Thymus (tissue), 14 donors: Measurements from ENCODE around the gene DDX59. TPM values are rescaled to one million over a fixed set of nuclear protein-coding genes. Genes with fewer than 3 reads are reported as not detected.

Experiments used
- DNase-seq, 9 donors: peaks; one replicate each; pipeline ENCODE4 v3.0.0-alpha.2; 2013; ENCODE audit warnings: low spot score in 9 of 9, low read depth in 6 of 9, missing footprints in 1 of 9
- H3K27ac ChIP-seq, 2 donors: one replicate each; pipeline ENCODE4 v1.5.1; 2013; ENCODE audit warnings: control low read depth in 1 of 2, low read depth in 1 of 2, low read length in 1 of 2, mild to moderate bottlenecking in 1 of 2, moderate library complexity in 1 of 2
- H3K27me3 ChIP-seq, 2 donors: one replicate each; pipeline ENCODE4 v1.5.1; 2013; ENCODE audit warnings: low read length in 1 of 2; ENCODE audit not compliant: control insufficient read depth in 2 of 2, insufficient read depth in 1 of 2
- H3K36me3 ChIP-seq, 2 donors: one replicate each; pipeline ENCODE4 v1.5.1; 2013; ENCODE audit warnings: low read length in 1 of 2, mild to moderate bottlenecking in 1 of 2, moderate library complexity in 1 of 2; ENCODE audit not compliant: control insufficient read depth in 2 of 2, insufficient read depth in 2 of 2
- H3K4me1 ChIP-seq, 2 donors: one replicate each; pipeline ENCODE4 v1.5.1; 2013; ENCODE audit warnings: low read length in 2 of 2; ENCODE audit not compliant: control insufficient read depth in 2 of 2, insufficient read depth in 2 of 2
- H3K4me3 ChIP-seq, 2 donors: one replicate each; pipeline ENCODE4 v1.5.1; 2013; ENCODE audit warnings: low read length in 2 of 2, control low read depth in 1 of 2, mild to moderate bottlenecking in 1 of 2
- H3K9me3 ChIP-seq, 2 donors: one replicate each; pipeline ENCODE4 v1.5.1; 2013; ENCODE audit warnings: low read length in 1 of 2, mild to moderate bottlenecking in 1 of 2; ENCODE audit not compliant: control insufficient read depth in 2 of 2, insufficient read depth in 1 of 2
- WGBS: extraction: QIAGEN DNeasy Blood & Tissue Kit; methylation state at CpG from one replicate; pipeline ENCODE4 v1.1.7; 2013; 5-methylcytosine and 5-hydroxymethylcytosine counted together
- long read RNA-seq, 10 donors: transcript quantifications; one replicate each; lab custom pipeline, GENCODE V29; 2026
- polyA plus RNA-seq: library from polyadenylated mRNA; stranded (reverse); fragments of 200-250 nt; gene quantifications from one replicate; pipeline ENCODE4 v1.2.3, GENCODE V29; 2013
- total RNA-seq: library from RNA; stranded (reverse); fragments of 120-200 nt; gene quantifications from one replicate; pipeline ENCODE4 v1.2.4, GENCODE V29; 2013
- donor health status: healthy.

The DDX59 gene
- total RNA-seq, result 28.8 TPM
- 54.0 TPM for polyA plus RNA-seq
- long read RNA-seq, donor 1, result 0 reads
- long read RNA-seq, donor 2, partial matches to known transcripts, result 0 of 2 reads
- long read RNA-seq, donor 2, other reads (novel, unspliced or antisense), result 0 of 2 reads
- long read RNA-seq, donor 3, partial matches to known transcripts, result 0 of 1 reads
- long read RNA-seq, donor 3, other reads (novel, unspliced or antisense), result 0 of 1 reads
- long read RNA-seq, donor 4, partial matches to known transcripts, result 0 of 1 reads
- long read RNA-seq, donor 4, other reads (novel, unspliced or antisense), result 0 of 1 reads
- long read RNA-seq, donor 5, partial matches to known transcripts, result 0 of 1 reads
- long read RNA-seq, donor 5, other reads (novel, unspliced or antisense), result 0 of 1 reads
- long read RNA-seq, donor 6, transcript DDX59-201 (8 exons, 2,289 nt), result major isoform, 6 of 7 reads
- long read RNA-seq, donor 6, partial matches to known transcripts, result 0 of 7 reads
- long read RNA-seq, donor 6, other reads (novel, unspliced or antisense), result 0 of 7 reads
- long read RNA-seq, donor 7, partial matches to known transcripts, result 0 of 2 reads
- long read RNA-seq, donor 7, other reads (novel, unspliced or antisense), result 0 of 2 reads
- long read RNA-seq, donor 8, partial matches to known transcripts, result 0 of 1 reads
- long read RNA-seq, donor 8, other reads (novel, unspliced or antisense), result 0 of 1 reads
- long read RNA-seq, donor 9, partial matches to known transcripts, result 5 of 6 reads
- long read RNA-seq, donor 9, other reads (novel, unspliced or antisense), result 0 of 6 reads
- long read RNA-seq, donor 10, partial matches to known transcripts, result 0 of 3 reads
- long read RNA-seq, donor 10, other reads (novel, unspliced or antisense), result 0 of 3 reads

GRCh38 chr1:200669314-200670241 is at the start of gene DDX59:
DDX59 (minus strand) TSS chr1:200669907; CDS start chr1:200666740, 3,167 bp downstream.
- WGBS, result under 1% methylated on average over 91 of the region's 91 CpGs
- H3K27me3 ChIP-seq, result no peaks in the 10 kb centered on the region
- peaks cover 0 to 12% of the 10 kb centered on the region in 2 donors for H3K4me1 ChIP-seq
- H3K27ac ChIP-seq, result peak within 1 kb of the TSS; percentile 94 to 98
- no peaks in the 10 kb centered on the region for H3K9me3 ChIP-seq
- H3K4me3 ChIP-seq, result peak within 1 kb of the TSS; percentile 92 to 97
- peaks cover 14 to 19% of the 10 kb centered on the region in 2 donors for H3K36me3 ChIP-seq
- peak; percentile 75 to 95 (median 85) for DNase-seq

- over 99% methylated on average over 2 of the region's 2 CpGs for WGBS
- H3K9me3 ChIP-seq, result no peaks in the 10 kb centered on the region
- H3K27me3 ChIP-seq, result no peaks in the 10 kb centered on the region
- no peak for DNase-seq
- no peak overlapping the region for H3K27ac ChIP-seq
- no peak overlapping the region for H3K4me3 ChIP-seq
- no peaks in the 10 kb centered on the region for H3K36me3 ChIP-seq
- peaks cover 3 to 6% of the 10 kb centered on the region in 2 donors for H3K4me1 ChIP-seq
Measured at GRCh38 chr1:200714504-200715187, 44.9 kb upstream of the DDX59 start.

GRCh38 chr1:200710166-200710565 is 40.5 kb upstream of the DDX59 start:
- 99% methylated on average over 2 of the region's 2 CpGs for WGBS
- Histone ChIP-seq H3K27me3 (no peaks in the 10 kb centered on the region), H3K4me1 (no peaks in the 10 kb centered on the region), H3K27ac (no peak overlapping the region), H3K4me3 (no peak overlapping the region), H3K9me3 (no peaks in the 10 kb centered on the region), H3K36me3 (no peaks in the 10 kb centered on the region)
- no peak for DNase-seq

- Histone ChIP-seq H3K36me3 (no peaks in the 10 kb centered on the region), H3K27me3 (no peaks in the 10 kb centered on the region), H3K9me3 (no peaks in the 10 kb centered on the region), H3K4me3 (no peak overlapping the region), H3K27ac (no peak overlapping the region), H3K4me1 (no peaks in the 10 kb centered on the region)
- 97% methylated on average over 1 of the region's 1 CpG for WGBS
- no peak for DNase-seq
Measured at GRCh38 chr1:200708769-200709168, 39.1 kb upstream of the DDX59 start.

- no peaks in the 10 kb centered on the region for H3K4me1 ChIP-seq
- H3K4me3 ChIP-seq, result no peak overlapping the region
- H3K27ac ChIP-seq, result no peak overlapping the region
- H3K36me3 ChIP-seq, result no peaks in the 10 kb centered on the region
- H3K27me3 ChIP-seq, result no peaks in the 10 kb centered on the region
- no peaks in the 10 kb centered on the region for H3K9me3 ChIP-seq
- DNase-seq, result no peak
Measured at GRCh38 chr1:200708161-200708560, 38.5 kb upstream of the DDX59 start.

- Histone ChIP-seq H3K4me1 (no peaks in the 10 kb centered on the region), H3K27me3 (no peaks in the 10 kb centered on the region), H3K36me3 (no peaks in the 10 kb centered on the region), H3K9me3 (no peaks in the 10 kb centered on the region), H3K27ac (no peak overlapping the region), H3K4me3 (no peak overlapping the region)
- 96% methylated on average over 5 of the region's 5 CpGs for WGBS
- no peak for DNase-seq
Measured at GRCh38 chr1:200707116-200707515, 37.4 kb upstream of the DDX59 start.

GRCh38 chr1:200706111-200706814 is 36.6 kb upstream of the DDX59 start:
- Histone ChIP-seq H3K4me1 (no peaks in the 10 kb centered on the region), H3K36me3 (no peaks in the 10 kb centered on the region), H3K27ac (no peak overlapping the region), H3K27me3 (no peaks in the 10 kb centered on the region), H3K9me3 (no peaks in the 10 kb centered on the region), H3K4me3 (no peak overlapping the region)
- 84% methylated on average over 4 of the region's 4 CpGs for WGBS
- no peak for DNase-seq

GRCh38 chr1:200704986-200705500 is 35.3 kb upstream of the DDX59 start:
- Histone ChIP-seq H3K27ac (no peak overlapping the region), H3K27me3 (no peaks in the 10 kb centered on the region), H3K36me3 (no peaks in the 10 kb centered on the region), H3K4me1 (no peaks in the 10 kb centered on the region), H3K9me3 (no peaks in the 10 kb centered on the region), H3K4me3 (no peak overlapping the region)
- DNase-seq, result no peak
- 83% methylated on average over 3 of the region's 3 CpGs for WGBS
